ENCODE measurements around the gene COMMD3. TPM values are rescaled to one million over a fixed set of nuclear protein-coding genes. Genes with fewer than 3 reads are reported as not detected.

Gene COMMD3
- total RNA-seq, 2 donors from 2014 or later, result 76.9 to 79.3 TPM

DNA sequence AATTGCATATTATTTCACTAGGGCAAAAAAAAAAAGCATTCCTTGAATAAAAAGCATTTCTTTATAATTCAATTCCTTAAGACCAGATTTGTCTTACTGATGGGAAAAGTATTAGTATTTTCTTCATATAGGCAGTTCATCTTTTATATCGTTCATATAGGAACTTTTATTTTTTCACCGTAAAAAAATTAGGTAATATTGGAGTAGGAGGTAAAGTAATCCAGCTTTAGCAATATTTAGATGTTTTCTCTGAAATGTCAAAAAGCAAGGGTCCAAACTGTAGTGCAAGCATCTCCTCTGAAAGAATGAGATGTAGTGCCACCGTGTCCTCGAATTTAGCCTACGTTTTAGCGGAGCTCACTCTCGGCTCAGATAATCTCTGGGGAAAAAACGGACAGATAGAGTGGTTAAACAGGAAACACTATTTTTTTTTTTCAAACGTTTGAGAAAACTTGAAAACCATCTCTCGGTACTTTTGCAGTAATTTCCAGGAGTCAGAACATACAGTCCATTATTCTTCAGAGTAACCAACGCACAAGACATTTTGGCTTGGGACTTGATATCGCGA is 23.7 kb downstream of the COMMD3 start:
- peak; percentile 11 for ATAC-seq (replicated peaks)
- Mint-ChIP-seq H3K4me3 (peak overlapping the region; percentile 85), H3K4me1 (no peaks in the 10 kb centered on the region), H3K27me3 (peaks cover 47% of the 10 kb centered on the region), H3K27ac (peak overlapping the region; percentile 94), H3K9me3 (no peaks in the 10 kb centered on the region), H3K36me3 (ENCODE audit: low read depth) (peaks cover 27% of the 10 kb centered on the region)

DNA sequence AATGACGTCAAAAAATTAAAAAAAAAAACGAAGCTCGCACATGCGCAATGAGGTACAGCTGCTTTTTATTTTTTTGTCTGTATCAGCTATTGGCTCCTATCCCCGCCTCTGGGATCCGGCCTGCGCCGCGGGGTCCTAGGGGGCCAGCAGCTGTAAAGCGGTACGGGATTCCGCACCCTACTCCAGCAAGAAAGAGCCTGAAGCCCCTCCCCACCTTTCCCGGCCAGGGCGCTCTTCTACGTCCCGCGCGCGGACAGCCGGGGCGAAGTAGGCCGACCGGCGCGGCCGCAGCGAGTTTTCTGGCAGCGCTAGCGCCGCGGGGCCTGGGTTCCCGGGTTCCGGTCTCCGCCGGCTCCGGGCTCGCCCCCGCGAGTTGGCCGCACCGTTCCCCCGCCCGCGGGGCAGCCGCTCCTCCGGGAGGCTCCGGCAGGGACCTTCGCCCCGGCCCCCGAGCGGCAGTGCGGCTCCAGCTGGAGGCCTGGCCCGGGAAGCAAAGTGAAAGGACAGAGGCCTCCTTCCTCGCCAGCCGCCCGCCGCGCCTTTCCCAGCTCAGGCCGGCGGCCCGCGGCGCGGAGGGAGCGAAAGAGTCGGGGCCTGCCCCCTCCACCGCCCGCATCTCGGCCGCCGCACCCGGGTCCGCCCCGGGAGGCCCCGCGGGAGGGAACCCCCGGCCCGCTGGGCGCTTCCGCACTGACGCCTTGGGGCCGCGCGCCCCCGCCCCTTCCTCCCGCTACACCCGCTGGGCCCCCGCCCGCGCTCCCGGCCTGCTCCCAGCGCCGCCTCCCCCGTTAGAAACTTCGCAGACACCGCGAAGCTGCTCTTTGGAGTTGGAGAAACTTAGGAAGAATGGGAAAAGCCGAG is 24.4 kb downstream of the COMMD3 start:
- peak; percentile 63 for ATAC-seq (replicated peaks)
- H3K9me3 Mint-ChIP-seq, result no peaks in the 10 kb centered on the region
- peaks cover 48% of the 10 kb centered on the region for H3K27me3 Mint-ChIP-seq
- peaks cover 28% of the 10 kb centered on the region for H3K36me3 Mint-ChIP-seq (ENCODE audit: low read depth)
- no peaks in the 10 kb centered on the region for H3K4me1 Mint-ChIP-seq
- H3K4me3 Mint-ChIP-seq, result peak overlapping the region; percentile 85
- peak overlapping the region; percentile 94 for H3K27ac Mint-ChIP-seq

DNA sequence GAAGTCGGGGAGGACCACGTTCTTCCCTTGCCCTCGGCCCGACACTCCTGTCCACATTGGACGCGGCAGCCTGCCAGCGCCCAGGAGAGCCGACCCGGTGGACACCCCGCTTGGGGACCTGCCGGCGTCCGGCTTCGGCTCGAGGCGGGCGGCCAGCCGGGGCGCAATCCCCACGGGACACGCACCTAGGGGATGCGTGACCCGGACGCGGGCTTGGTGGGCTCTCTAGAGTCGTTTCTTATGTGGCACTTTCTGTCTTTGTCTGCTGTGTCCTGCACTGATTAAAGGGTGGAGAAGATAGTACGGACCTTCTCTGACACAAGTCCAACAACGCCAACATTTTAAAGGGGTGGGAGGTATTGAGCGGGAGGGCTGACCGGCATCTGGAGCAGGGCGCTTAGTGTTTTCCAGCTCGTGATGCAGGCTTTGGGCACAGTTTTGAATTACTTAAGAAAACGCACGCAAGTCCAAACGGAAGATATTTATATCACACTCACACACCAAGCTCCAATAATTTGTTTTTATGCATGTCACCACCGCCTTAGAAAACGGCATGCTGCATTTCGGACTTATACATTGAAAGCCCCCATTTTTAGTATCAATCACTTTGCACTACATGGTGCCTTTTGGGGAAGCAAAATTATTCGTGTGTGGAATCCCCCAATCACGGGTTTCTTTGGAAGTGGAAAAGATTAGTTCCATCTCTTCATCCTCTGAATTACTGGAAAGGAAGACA is 25.2 kb downstream of the COMMD3 start:
- H3K27ac Mint-ChIP-seq, result no peak overlapping the region
- peak; percentile 8 for ATAC-seq (replicated peaks)
- peaks cover 55% of the 10 kb centered on the region for H3K27me3 Mint-ChIP-seq
- peaks cover 34% of the 10 kb centered on the region for H3K36me3 Mint-ChIP-seq (ENCODE audit: low read depth)
- peak overlapping the region; percentile 85 for H3K4me3 Mint-ChIP-seq
- peaks cover 2% of the 10 kb centered on the region for H3K9me3 Mint-ChIP-seq
- no peaks in the 10 kb centered on the region for H3K4me1 Mint-ChIP-seq

DNA sequence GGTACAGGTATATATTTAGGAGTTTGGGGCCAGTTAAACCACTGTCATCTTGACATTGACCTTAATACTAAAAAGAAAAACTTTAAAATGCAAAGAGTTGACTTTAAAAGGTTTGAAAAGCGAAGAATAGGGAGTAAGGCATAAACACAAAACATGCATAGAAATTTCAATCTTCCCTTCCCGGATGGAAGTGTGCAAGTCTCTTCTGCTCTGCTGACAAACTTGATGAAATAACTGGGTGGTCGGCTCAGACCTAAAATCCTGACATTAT is 25.7 kb downstream of the COMMD3 start:
- ATAC-seq (replicated peaks), result no peak
- Mint-ChIP-seq H3K27ac (no peak overlapping the region), H3K9me3 (peaks cover 4% of the 10 kb centered on the region), H3K36me3 (ENCODE audit: low read depth) (peaks cover 33% of the 10 kb centered on the region), H3K4me1 (no peaks in the 10 kb centered on the region), H3K27me3 (peaks cover 60% of the 10 kb centered on the region), H3K4me3 (peak overlapping the region; percentile 85)

DNA sequence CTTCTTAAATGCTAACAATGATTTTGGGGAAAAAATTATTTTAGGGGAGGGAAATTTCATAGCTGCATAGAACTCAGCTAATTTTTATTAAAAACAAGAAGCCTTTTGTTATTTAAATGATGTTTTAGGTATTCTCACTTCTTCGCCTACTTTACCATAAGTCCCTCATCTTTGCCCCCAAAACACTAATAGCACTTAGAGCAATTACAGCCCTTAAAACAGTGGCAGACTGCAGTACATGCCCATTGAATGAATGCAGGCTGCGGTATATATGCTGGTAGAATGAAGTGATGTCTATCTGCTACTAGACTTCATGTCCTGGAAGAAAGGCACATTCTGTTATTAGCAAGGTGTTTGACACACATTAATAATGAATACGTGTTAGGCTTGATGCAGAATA is 26.2 kb downstream of the COMMD3 start:
- Mint-ChIP-seq H3K27ac (no peak overlapping the region), H3K4me3 (no peak overlapping the region), H3K9me3 (peaks cover 4% of the 10 kb centered on the region), H3K36me3 (ENCODE audit: low read depth) (peaks cover 27% of the 10 kb centered on the region), H3K4me1 (no peaks in the 10 kb centered on the region), H3K27me3 (peaks cover 58% of the 10 kb centered on the region)
- no peak for ATAC-seq (replicated peaks)

DNA sequence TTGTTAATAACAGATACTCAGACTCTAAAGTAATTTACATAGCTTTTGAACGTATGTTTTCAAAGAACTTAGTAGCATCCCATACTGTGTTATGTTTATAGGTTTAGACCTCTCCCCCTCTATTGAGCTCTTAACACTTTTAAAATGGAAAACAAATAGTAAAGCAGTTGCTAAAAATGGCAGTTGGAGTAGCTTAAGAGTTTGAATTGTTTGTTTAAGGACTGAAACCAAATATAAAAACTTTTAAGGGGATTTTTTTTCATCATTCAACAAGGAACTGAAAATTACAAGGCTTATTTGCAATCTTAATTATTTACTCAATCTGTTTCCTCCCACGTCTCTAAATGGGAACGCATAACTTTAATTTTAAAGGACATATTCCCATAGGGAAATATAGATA is 27.5 kb downstream of the COMMD3 start:
- Mint-ChIP-seq H3K27me3 (peaks cover 49% of the 10 kb centered on the region), H3K9me3 (peaks cover 4% of the 10 kb centered on the region), H3K27ac (no peak overlapping the region), H3K4me3 (no peak overlapping the region), H3K36me3 (ENCODE audit: low read depth) (peaks cover 25% of the 10 kb centered on the region), H3K4me1 (no peaks in the 10 kb centered on the region)
- ATAC-seq (replicated peaks), result no peak

DNA sequence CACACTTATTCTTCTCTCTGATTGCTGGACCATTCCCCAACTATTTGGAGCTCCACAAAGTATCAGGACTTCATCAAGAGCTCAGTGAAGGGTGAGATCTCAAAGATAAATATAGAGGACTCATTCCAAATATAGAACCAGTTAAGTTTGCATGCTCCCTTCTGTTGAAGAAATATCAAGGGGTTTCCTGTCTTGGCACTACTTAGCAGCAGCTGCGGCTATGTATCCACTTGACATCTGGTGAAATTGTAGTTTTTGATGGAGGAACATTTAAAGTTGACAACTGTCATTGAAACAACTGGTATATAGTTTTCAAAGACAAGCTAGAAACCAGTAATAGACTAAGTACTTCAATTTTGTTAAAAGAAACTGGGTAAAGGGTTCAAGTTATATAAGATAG is 28.1 kb downstream of the COMMD3 start:
- no peaks in the 10 kb centered on the region for H3K4me1 Mint-ChIP-seq
- peaks cover 25% of the 10 kb centered on the region for H3K36me3 Mint-ChIP-seq (ENCODE audit: low read depth)
- peaks cover 49% of the 10 kb centered on the region for H3K27me3 Mint-ChIP-seq
- peak overlapping the region; percentile 39 for H3K4me3 Mint-ChIP-seq
- no peak for ATAC-seq (replicated peaks)
- H3K27ac Mint-ChIP-seq, result no peak overlapping the region
- H3K9me3 Mint-ChIP-seq, result peaks cover 4% of the 10 kb centered on the region

DNA sequence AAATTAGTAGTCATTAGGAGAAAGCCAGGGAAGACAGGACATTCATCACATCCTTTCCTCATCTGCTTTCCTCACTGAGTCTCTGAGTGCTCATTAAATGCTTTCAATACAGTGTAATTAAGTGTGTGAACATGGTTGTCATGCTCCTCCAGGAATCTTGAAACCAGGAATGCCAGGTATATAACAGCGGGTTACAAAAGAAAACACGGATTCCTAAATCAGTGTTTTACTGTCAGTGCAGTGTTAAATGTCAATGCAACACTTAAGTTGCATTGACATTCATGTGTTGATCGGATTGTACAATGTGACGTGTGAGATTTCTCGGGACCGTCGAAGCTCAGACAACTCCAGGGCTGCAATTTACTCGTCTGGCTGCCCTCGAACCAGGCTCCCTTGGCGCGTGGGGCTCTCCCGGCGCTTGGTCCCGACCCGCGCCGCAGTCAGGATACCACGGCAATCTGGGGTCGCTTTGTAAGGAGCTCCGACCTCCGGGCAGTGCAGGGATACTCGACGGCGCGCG is 28.7 kb downstream of the COMMD3 start:
- Mint-ChIP-seq H3K27ac (no peak overlapping the region), H3K9me3 (peaks cover 4% of the 10 kb centered on the region), H3K4me3 (peak overlapping the region; percentile 39), H3K36me3 (ENCODE audit: low read depth) (peaks cover 23% of the 10 kb centered on the region), H3K27me3 (peaks cover 49% of the 10 kb centered on the region), H3K4me1 (no peaks in the 10 kb centered on the region)
- ATAC-seq (replicated peaks), result no peak

DNA sequence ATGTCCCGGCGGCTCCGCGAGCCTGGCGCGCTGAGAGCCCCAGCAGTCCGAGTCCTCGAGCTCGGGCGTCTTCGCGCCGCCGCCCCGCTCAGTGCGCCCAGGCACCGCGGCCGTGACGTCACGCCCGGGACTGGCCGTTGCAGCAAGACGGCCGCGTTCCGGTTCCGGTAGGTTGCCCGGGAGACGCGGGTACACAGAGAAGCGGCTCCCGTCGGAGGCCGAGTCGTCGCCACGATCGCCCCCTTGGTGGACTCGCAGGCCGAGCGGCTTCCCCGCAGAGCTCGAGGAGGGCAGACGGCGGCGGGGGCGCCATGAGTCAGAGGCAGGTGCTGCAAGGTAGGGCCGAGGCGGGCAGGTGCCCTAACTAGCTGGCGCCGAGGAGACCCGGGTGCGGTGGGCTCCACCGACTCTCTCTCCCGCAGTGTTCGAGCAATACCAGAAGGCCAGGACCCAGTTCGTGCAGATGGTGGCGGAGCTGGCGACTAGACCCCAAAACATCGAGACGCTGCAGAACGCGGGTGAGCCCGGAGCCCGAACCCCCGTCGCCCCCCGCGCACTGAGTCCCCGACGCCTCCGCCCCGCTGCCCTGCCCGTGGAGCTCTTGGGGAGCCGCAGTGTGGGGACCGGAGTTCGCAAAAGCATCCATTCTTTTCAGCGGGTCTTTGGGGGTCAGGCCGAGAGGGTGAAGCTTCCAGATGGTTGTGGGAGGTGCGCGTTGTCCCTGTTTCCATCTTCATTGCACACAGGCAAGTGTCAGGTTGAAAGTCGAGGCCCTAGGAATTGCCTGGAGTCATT is 29.3 kb downstream of the COMMD3 start, which contains the start of gene SPAG6:
Gene SPAG6, plus strand, starts transcription at position 196 of the 795 bp plus-strand sequence. Its CDS starts 116 bp downstream, at position 312.
- H3K9me3 Mint-ChIP-seq, result peaks cover 4% of the 10 kb centered on the region
- H3K36me3 Mint-ChIP-seq (ENCODE audit: low read depth), result peaks cover 18% of the 10 kb centered on the region
- H3K27ac Mint-ChIP-seq, result no peak within 1 kb of the TSS
- no peaks in the 10 kb centered on the region for H3K4me1 Mint-ChIP-seq
- H3K4me3 Mint-ChIP-seq, result peak within 1 kb of the TSS; percentile 39
- peak; percentile 37 for ATAC-seq (replicated peaks)
- peaks cover 49% of the 10 kb centered on the region for H3K27me3 Mint-ChIP-seq

DNA sequence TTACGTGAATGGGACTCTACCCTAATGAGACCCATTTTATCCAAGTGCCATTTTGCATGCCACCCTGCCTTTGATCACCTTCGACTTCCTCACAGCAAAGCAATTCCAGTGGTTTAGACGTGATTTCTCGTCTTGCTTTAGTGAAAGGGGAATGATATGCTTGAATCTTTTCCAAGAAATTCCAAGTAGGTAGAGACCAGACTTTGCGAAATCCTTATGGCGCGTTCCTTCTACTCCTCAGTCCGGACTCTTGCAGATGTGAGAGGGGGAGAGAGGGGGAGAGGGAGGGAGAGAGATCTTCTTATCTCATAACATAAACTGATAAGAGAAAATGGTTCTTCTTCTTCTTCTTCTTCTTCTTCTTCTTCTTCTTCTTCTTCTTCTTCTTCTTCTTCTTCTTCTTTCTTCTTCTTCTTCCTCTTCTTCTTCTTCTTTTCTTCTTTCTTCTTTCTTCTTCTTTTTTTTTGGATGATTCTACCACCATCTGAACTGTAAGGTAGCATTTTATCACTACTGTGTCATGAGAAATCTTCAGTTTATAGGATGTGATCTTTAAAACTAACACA is 30.0 kb downstream of the COMMD3 start:
- Mint-ChIP-seq H3K27me3 (peaks cover 49% of the 10 kb centered on the region), H3K4me3 (peak overlapping the region; percentile 39), H3K9me3 (peaks cover 4% of the 10 kb centered on the region), H3K27ac (no peak overlapping the region), H3K4me1 (no peaks in the 10 kb centered on the region), H3K36me3 (ENCODE audit: low read depth) (peaks cover 18% of the 10 kb centered on the region)
- no peak for ATAC-seq (replicated peaks)

DNA sequence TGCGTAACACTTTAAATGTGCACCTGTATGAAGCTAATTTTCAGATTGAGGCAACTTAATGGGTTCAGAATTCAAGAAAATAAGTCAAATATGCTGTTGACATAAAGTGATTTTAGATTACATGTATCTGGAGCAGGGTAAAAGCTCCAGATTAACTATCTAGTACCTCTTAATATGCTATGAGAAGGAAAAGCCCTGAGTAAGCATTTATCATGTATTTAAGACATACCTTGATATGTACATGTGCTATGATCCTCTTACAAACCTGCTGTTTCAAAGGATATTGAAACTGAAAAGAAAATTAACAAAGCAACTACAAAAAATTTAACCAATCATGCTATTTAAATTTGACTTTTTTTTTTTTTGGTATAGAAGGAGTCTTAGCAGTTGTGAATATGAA is 33.6 kb downstream of the COMMD3 start:
- Mint-ChIP-seq H3K27me3 (peaks cover 25% of the 10 kb centered on the region), H3K27ac (no peak overlapping the region), H3K9me3 (peaks cover 4% of the 10 kb centered on the region), H3K4me1 (no peaks in the 10 kb centered on the region), H3K4me3 (no peak overlapping the region), H3K36me3 (ENCODE audit: low read depth) (peaks cover 11% of the 10 kb centered on the region)
- no peak for ATAC-seq (replicated peaks)

DNA sequence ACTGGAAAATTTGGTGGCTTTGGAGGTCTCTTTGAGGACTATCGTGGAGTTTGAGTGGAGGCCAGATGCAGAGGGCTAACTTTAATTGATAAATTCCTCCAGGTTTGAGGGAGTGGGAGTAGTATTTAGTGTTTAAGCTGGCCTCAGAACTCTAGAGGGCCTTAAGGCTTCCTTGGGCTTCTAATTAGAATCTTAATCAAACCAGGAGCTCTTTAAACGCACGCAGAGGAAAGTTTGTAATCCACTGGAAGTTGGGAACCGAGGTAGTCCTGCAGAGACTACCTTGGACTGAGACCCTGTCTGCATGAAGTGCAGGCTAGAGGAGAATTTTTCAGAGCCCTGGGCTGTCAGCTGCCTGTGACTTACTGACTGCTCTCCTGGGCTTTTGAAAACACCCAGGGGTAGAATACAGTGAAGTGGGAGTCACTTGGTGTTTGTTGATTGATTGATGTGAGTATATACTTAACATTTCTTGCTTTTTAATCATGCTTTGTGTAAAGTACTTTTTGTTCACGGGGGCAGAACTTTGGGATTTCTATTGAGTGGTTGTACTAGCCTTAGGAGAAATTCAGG is 35.0 kb downstream of the COMMD3 start:
- no peak overlapping the region for H3K27ac Mint-ChIP-seq
- H3K4me1 Mint-ChIP-seq, result no peaks in the 10 kb centered on the region
- peaks cover 4% of the 10 kb centered on the region for H3K9me3 Mint-ChIP-seq
- no peak overlapping the region for H3K4me3 Mint-ChIP-seq
- peaks cover 18% of the 10 kb centered on the region for H3K27me3 Mint-ChIP-seq
- ATAC-seq (replicated peaks), result no peak
- peaks cover 4% of the 10 kb centered on the region for H3K36me3 Mint-ChIP-seq (ENCODE audit: low read depth)

DNA sequence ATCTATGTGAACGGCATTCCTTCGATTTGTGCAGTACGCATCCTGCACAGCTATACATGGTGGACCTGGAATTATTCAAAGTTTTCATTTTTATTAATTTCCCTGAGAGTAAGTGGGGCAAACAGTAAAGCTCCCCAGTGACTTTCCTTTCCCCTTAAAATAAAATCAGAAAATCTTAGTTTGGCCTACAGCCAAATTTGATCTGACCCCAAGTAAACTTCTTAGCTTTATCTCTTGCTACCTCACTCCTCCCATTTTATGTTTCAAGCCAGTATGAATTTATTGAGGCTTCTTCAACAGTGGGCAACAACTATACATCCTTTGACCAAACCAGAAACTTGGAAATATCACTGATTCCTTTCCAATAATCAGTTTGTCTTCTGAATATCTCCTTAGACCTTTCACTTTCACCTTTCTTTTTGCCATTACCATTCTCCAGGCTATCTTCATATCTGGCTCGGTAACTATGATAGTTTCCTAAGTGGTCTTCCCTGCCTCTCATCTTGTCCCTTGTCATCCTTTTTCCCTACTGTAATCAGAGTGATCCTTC is 40.2 kb downstream of the COMMD3 start:
- ATAC-seq (replicated peaks), result no peak
- Mint-ChIP-seq H3K27me3 (peaks cover 11% of the 10 kb centered on the region), H3K27ac (no peak overlapping the region), H3K9me3 (no peaks in the 10 kb centered on the region), H3K4me3 (no peak overlapping the region), H3K36me3 (ENCODE audit: low read depth) (no peaks in the 10 kb centered on the region), H3K4me1 (no peaks in the 10 kb centered on the region)
